GM19351 (cell line): Measurements from ENCODE around the gene GMPPA.

Experiments used
- ATAC-seq: cut with Tn5 transposase; IDR thresholded peaks from one replicate; pipeline ENCODE4 v1.9.1; 2021; ENCODE audit warnings: mild to moderate bottlenecking, moderate library complexity; ENCODE audit not compliant: unreplicated experiment

The GMPPA gene

DNA sequence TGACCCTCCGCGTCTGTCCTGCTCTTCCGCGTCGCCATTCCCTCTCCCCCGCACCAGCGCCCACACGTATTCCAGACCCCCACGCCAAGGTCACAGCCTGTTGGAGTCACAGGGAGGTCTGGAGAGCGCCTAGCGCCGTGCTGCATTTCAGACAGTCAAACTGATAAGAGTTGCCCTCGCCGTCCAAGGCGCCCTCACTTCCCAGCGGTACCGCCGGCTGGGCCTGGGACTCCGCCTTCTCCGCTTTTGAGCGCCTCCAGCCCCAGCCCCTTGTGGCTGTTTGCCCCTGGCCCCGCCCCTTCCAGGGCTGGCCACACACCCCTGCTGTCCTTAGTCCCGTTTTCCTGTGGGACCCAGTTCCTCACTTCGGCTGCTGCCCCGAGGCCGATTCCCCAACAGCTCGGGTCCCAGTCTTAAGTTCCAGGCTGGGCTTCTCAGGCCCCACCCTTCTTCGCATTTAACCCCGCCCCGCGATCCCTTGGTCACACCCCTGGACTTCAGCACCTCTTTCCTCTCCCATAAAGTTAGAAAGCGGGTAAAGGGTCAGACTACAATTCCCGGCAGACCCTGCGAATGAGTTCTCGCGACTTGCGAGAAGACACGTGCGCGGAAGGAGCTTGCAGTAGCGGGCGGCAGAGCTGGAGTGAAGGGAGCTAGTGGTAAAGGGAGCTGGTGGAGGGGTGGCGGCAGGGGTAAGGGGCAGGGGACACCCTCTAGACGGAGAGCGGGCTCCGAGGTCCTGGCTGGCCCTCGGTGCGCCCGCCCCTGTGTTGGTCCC is at the start of gene GMPPA:
Gene GMPPA (plus strand): TSS at position 612 of the 778 bp plus-strand sequence. CDS start 1,085 bp downstream, outside the sequence.
- ATAC-seq, result peak; percentile 89

DNA sequence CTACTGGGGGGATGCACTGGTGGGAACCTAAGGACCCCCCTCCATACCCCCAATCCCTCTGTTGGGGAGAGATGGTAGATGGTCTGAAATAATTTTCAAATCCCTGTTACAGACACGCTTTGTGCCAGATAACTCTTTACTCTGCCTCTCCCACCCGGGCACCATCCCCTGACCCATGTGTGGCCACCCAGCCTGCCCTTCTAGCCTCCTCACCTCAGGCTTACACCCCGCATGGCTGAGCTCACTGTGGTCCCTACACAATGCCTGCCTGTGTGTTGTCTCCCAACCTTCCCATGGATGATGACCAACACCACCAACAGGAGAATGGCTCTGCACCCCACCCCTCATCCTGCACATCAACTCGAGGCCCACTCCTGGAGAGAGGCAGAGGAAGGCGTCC is 49.1 kb upstream of the GMPPA start:
- ATAC-seq, result no peak

DNA sequence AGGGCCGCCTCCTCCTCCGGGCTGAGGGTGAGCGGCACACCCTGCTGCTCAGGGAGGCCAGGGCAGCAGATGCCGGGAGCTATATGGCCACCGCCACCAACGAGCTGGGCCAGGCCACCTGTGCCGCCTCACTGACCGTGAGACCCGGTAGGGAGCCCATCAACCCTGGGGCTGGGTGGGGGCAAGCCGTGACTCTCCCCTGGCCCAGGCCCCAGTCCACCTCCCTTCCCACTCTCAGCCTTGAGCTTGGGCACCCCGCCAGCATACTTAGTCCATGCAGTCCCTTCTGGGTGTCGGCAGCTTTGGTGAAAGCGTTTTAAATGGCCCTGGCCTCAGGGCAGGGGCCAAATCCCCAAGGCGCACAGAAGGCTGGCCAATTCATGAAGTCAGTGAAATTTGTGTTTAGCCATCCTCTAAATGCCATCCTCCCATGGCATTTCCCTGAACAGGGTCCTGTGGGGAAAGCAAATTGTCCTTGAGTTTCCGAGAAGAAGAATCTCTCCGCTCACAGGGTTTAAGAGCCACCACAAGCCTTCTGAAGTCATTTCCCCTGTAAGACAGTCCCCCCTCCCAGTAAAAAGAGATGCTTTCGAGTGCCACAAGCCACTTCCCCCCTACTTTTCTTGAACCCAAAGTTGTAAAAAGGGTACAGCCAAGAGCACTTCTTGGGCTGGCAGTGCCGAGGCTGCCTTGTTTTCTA is 46.9 kb upstream of the GMPPA start:
- ATAC-seq, result no peak

DNA sequence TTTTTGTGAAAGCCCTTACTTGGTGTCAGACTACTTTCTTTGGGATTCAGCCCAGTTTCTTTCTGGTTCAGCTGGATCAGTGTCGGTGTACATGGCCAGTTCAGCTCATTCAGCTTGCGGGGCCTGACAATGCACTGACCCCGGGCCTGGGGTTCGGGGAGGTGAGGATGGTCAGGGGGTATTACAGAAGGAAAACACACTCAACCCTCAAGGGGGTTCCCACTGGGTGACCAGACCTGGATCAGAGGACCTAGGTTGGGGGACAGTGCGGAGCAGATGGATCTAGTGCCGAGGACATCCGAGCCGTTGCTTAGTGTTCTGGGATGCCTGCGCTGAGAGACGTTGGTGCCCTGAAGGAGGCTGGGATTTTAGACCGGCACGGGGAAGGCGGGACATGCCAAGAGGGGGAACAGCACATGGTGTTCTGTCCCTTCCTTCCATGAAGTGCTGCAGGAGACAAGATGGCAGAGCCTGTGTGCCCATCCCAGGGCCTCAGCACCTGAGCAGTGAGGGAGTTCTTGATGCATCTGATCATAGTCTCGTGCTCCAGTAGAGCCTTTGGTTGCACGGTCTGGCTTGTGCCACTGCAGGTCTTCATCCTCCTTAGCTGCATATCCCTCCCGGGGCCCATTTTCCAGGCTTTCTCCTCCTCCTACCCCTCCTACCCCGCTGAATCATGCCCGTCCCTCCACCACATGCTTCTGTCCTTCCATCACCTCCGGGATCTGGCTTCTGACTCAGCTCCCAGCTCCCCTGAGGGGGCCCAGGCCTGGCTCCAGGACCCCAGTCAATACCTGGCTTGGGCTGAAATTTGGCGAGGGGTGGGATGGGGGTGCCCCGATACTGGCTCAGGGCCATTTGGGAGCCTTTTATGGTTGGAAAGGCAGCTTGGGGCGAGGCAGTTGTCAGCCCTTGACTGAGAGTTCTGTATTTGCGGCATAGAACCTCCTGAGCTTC is 46.1 kb upstream of the GMPPA start:
- no peak for ATAC-seq

DNA sequence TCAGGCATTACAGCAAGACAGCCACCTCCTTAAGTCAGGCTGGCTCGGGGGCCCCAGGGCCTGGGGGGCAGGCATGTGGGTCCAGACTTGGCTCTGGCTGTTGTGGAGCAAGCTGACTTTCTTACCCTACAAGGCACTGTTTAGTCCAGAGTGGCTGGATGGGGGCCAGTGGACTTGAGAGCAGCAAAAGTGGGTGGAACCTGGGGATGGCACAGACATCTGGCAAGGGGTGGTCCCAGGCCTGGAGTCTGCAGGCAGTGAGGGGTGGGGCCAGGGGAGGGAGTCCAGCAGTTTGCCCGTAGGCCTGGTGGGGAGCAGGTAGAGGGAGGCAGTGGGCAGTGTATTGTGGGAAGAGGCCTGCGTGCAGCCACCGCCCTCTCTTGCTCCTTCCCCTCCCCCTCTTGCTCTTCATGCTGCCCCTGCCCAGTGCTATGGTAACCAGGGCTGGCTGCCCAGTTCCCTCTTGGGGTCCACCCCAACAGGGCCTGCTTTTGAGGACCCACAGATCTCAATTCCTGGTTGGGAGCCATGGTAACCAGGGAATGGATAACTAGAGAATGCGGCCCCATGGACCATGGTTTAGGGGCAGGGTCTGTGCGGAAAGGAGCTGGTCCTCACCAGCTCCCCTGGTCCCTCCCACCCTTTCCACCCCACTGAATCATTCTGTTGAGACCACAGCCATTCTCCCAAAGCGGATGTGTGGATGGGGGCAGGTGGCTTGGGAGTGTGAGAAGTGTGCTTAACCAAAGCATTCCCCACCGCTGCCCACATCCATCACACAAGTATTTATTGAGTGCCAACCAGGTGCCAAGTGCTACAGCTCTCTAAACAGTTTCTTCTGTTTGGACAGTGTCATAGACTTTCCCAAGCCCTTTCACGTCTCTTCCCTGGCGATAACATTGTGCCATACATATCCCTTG is 44.8 kb upstream of the GMPPA start:
- ATAC-seq, result no peak

DNA sequence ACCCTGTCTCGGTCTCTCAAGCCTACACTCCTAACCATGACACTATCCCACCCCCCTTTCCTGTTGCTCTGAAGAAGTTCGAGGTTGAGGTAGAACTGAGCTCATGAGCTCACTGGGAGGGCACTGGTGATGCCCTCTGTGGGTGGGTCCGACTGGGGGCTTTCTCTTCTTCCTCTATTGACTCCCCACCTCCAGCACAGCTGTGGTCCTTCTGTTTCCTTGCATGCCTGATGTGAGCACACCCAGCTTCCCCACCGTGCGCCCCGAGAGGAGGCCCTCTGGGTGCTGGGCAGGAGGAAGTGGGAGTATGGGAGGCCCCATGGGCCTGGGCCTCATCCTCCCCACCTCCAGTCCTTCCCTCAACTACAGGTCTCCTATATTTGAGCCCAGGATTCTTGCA is 43.1 kb upstream of the GMPPA start:
- no peak for ATAC-seq

DNA sequence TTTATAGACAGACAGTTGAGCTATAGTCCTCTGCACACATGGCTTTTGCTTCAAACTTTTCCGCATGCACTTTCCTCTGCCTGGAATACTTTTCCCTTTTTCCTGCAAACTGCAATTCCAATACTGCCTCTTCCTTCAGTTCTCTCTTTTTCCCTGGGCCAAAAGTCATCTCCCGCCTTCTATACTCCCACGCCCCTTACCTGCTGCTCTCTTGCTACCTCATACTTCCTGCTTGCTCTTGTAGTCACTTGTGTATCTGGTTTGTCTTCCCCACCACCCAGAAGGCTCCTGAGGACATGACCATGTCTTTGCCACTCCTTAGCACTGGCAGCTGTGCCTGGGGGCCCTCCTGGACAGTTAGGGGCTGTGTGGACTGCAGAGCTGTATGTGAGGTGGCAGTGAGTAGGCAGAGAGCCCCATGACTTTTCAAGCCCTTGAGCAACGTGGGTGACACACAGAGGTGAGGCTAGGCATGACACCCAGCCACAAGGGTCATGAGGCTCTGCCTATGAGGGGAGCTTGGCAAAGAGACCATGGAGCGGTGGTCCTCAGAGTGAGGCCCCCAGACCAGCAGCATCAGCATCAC is 40.8 kb upstream of the GMPPA start:
- ATAC-seq, result peak; percentile 65

DNA sequence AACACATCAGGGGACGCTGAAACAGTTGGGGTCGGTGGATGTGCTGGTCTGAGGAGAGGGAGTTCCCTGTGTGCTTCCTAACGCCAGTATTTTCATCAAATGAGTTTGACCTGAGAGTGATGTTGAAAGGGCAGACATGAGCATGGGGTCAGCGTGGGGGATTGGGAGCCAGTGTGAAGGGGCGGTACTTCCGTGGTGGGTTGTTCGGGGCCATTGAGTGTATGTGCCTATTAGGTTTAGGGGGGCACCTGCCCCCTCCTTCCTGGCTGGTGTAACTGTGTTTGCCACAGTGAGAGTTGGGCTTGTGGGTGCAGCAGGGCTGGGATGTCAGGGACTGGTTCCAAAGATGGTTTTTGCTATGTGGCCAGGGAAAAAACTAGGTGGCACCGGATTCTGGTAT is 39.7 kb upstream of the GMPPA start:
- no peak for ATAC-seq

DNA sequence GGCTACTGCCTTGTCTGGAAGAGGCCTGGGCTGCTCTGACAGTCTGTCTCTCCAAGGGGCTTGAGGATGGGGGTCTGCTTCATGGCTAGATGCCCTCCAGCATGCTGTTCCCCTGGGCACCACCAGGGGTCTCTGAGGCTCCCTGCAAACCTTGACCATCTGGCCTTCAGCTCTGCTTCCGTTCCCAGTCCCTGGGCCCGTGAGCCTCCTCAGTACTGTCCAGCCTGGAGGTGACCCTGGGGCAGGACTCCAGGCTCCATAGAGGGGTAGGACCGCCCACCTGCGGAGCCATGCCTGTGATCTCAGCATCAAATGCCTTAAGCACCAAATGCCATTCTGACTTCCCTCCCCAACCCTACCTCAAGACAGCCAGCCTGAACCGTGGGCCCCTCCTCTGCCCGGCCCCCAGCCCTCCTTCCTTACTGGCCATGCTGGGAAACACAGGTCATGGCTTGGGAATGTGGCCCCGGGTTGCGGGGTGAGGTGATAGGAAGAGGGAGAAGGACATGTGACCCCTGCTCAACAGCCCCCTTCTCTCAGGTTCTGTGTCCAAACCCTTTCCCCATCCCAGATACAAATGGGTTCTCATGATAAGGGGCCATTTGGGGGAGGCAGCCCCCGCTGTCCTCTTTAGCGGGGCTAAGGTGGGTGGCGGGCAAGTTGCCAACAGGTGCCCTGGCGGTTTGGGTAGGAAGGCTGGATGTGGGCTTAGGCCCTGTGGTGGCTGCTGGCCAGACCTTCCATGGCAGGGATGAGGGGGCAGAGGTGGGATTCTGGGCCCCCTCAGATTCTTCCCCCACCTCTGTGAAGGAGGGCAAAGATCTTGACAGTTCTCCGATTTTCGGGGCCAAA is 39.0 kb upstream of the GMPPA start:
- peak; percentile 82 for ATAC-seq

DNA sequence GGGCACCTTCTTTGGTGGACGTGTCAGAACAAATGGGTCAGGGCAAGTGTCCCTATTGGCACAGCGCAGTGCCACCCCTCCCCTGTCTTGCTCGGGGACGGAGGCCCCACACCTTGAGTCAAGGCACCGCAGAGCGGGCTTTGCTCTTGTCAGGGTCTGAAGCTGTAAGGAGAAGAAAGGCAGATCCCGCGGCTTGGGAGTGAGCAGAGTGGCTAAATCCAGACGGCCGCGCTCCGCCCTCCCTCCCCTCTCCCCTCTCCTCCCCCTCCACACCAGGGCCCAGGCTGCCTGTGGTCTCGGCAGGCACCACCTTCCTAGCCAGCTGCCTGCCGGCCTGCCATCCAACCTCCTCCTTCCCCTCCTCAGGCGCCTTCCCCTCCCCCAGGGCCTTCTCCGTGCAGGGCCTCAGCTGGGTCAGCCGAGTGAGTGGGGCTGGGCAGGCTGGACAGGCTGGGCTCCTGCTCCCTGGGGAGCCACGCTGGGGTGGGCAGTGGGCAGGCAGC is 38.2 kb upstream of the GMPPA start:
- ATAC-seq, result no peak

DNA sequence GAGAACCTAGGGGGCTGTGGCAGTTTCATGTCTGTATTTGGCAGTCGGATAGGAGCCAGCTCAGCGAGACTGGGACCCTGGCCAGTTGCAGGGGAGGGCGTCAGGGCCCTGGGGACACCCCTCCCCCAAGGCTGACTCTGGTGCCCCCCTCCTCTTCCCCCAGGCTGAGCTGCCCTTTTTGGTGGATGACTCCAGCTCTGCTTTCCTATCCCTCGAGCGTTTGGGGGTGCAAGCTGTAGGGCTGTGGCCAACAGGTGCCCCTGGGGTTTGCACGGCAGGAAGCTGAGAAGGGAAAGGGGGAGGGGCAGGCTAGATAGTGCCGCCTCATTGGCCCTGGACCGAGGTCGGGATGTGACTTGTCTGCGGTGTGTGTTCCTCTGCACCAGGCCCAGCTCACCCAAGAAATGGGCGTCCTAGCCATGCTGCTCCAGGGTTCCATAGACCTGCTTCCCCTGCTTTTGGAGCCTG is 37.6 kb upstream of the GMPPA start:
- no peak for ATAC-seq

DNA sequence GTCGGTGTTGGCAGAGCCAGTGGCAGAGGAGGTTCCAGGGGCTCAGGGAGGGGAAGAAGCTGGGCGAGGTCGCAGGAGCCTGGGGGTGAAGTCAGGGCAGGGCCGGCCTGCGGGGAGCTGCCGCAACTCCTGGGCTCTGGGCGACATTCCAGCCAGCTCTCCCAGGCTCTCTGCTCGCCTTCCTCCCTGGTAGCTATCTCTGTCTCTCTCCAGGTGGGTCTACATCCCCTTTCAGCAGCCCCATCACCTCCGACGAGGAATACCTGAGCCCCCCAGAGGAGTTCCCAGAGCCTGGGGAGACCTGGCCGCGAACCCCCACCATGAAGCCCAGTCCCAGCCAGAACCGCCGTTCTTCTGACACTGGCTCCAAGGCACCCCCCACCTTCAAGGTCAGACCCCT is 37.0 kb upstream of the GMPPA start:
- ATAC-seq, result no peak

DNA sequence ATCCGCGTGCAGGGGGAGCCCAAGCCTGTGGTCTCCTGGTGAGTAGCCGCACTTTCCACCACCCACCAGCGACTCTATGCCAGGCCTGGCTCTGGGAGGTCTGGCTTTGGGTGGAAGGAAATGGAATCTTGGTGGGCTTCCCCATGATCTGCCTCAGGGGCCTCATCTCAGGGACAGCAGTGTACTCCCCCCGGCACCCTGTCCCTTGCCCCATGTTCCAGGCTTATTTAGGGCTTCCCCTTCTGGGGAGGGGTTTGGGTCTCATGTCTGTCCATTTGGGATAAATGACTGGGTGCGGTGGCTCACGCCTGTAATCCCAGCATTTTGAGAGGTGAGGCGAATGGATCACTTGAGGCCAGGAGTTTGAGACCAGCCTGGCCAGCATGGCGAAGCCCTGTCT is 36.3 kb upstream of the GMPPA start:
- no peak for ATAC-seq

DNA sequence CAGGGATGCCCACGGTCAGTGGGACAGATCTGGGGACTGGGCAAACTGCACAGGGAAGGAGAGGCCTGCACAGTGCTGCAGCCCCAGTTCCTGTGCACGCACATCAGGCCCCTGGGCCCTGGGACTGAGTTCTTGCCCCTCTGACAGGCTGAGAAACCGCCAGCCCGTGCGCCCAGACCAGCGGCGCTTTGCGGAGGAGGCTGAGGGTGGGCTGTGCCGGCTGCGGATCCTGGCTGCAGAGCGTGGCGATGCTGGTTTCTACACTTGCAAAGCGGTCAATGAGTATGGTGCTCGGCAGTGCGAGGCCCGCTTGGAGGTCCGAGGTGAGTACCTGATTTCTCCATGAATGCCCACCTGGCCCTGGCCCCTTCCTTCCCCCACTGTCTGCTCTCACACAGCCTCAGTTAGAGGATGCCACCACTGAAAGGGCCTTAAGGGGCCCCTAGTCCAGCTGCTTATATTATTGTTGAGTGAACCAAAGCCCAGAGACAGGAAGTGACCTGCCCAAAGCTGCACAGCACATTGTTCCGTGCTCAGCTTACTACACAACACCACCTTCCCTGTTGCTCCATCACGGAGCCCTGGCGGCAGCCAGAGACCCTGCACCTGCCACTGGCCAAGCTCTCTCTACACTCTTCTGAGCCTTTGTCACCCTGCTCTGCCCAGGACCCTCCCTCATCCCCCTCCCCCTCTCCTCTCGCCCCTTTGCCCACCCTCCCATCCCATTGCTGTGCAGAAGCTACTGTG is 34.2 kb upstream of the GMPPA start:
- ATAC-seq, result no peak

DNA sequence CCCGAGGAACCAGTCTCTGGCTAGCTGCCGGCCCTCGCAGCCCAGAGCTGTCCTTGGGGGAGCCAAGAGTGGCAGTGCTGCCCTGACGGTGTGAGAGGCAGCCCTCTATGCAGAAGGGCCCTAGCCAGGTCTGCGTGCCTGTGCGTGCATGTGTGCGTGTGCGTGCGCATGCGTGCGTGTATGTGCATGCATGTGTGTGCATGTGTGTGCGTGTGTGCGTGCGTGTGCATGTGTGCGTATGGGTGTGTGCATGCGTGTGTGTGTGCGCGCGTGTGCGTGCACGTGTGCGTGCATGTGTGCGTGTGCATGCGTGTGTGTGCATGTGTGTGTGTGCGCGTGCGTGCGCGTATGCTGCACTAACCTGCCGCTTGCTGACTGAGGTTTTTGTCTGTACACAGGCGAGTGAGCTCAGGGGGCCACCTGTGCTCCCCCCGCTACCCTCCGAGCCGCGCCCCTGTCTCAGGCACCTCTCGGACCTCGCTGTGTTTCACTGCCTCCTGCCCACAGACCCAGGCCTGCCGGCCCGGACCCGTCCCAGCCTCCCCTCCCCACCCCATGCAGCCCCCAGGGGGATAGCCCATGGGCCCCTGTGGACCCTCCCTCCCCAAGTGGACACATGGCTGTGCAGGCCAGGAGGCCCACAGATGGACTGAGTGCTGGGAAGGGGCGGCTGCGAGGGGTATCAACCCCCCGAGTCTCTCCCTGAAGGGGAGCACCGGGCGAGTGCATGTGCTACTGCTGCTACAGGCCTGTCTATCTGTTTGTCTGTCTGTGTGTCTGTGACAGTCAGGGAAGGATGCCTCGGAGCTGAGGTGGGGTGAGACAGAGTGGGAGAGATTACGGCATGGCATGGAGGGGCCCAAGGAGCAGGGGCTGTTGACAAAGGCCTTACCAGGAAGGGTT is 32.8 kb upstream of the GMPPA start:
- no peak for ATAC-seq

DNA sequence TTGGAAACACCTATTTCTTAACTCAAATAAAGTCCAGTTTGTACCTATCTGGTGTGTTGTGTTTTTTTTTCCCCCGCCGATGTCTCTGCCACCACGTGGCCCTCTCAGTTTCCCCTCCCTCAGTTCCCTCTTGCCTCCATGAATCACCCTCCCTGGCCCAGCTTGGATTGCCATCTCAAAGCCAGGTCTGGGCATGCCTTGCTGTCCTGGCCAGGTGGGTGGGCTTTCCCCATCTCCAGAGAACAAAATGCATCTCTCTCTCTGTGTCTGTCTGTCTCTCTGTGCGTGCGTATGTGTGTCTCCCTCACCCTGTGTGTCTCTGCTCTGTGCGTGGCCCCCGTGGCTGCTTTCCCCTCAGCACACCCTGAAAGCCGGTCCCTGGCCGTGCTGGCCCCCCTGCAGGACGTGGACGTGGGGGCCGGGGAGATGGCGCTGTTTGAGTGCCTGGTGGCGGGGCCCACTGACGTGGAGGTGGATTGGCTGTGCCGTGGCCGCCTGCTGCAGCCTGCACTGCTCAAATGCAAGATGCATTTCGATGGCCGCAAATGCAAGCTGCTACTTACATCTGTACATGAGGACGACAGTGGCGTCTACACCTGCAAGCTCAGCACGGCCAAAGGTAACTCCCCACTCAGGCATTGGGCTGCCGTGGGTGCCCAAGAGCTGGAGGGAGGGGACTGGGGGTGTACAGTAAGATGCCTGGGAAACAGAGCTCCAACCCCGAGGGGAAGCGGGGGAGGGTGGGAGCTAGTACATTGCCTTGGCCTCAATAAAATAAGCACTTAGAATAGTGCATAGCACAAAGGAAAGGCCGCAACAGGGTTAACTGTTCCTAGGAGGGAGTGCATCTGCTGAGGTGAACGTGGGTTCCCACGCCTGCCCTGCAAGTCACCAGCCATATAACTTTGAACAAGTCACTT is 31.6 kb upstream of the GMPPA start:
- no peak for ATAC-seq
